Measurements from ENCODE around the gene MTHFD1L.
"Not testable (repeated sequence)": the region's sequence is repeated elsewhere in the genome, so short reads cannot be mapped to it uniquely, and the experiment has no call there.

Gene MTHFD1L

DNA sequence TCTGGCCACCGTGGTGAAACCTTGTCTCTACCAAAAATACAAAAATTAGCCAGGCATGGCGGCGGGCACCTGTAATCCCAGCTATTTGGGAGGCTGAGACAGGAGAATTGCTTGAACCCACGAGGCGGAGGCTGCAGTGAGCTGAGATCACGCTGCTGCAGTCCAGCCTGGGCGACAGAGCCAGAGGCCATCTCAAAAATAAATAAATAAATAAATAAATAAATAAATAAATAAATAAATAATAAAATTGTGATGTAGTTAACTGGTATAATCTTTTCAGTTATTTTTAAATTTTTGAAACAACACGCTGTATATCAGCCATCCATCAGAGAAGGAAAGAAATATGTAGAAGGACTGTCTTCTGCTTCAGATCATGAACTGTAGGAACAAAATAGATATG is 221.6 kb downstream of the MTHFD1L start:
- not testable (repeated sequence) for H3K4me1 ChIP-seq (ENCODE audit: control insufficient read depth, insufficient read depth, low read length); H3K36me3 ChIP-seq (ENCODE audit: control insufficient read depth, insufficient read depth, low read length); H3K9me3 ChIP-seq (ENCODE audit: control insufficient read depth, low read length); H3K27me3 ChIP-seq (ENCODE audit: control insufficient read depth, insufficient read depth, low read length, poor library complexity, severe bottlenecking); H3K4me3 ChIP-seq (ENCODE audit: insufficient read depth, low read depth, low read length); H3K27ac ChIP-seq (ENCODE audit: insufficient read depth, low read depth, low read length, poor library complexity, severe bottlenecking)
- WGBS, 2 experiments: 88 to 95% methylated on average over 6 to 7 of the region's 8 CpGs

DNA sequence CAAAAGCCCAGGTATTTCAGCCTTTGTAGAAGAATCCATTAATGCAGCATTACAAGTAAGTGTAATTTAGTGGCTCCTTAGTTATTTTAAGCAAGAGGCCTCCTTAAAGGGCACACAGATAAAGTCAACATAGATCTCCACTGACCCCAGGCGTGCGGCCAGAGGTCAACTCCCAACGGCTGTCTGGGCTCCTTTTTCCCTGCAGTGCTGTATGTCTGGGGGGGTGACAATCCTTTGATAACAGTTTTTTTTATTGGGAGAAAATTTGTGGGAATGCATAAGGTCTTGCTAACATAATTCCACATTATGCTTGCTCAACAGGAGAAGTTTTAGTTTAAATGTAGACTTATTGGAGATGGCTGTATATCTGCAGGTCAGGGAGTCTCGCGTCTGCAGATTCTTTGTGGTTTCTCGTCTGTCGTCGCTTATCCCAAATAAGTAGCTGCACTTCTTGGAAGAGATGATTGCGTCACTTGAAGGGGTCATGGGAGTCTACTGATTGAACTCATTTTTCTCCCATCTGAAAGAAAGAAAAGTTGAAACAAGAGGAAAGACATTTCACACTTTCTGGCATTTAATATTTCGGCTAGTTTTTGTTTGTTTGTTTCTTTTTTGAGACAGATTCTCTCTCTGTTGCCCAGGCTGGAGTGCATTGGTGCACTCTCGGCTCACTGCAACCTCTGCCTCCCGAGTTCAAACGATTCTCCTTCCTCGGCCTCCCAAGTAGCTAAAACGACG is 222.5 kb downstream of the MTHFD1L start:
- Histone ChIP-seq H3K4me1 (ENCODE audit: control insufficient read depth, insufficient read depth, low read length) (no peaks in the 10 kb centered on the region), H3K36me3 (ENCODE audit: control insufficient read depth, insufficient read depth, low read length) (no peaks in the 10 kb centered on the region), H3K27ac (ENCODE audit: insufficient read depth, low read depth, low read length, poor library complexity, severe bottlenecking) (no peak overlapping the region), H3K9me3 (ENCODE audit: control insufficient read depth, low read length) (no peaks in the 10 kb centered on the region), H3K4me3 (ENCODE audit: insufficient read depth, low read depth, low read length) (no peak overlapping the region), H3K27me3 (ENCODE audit: control insufficient read depth, insufficient read depth, low read length, poor library complexity, severe bottlenecking) (no peaks in the 10 kb centered on the region)
- 94% methylated on average over 16 of the region's 16 CpGs for WGBS, 2 experiments

DNA sequence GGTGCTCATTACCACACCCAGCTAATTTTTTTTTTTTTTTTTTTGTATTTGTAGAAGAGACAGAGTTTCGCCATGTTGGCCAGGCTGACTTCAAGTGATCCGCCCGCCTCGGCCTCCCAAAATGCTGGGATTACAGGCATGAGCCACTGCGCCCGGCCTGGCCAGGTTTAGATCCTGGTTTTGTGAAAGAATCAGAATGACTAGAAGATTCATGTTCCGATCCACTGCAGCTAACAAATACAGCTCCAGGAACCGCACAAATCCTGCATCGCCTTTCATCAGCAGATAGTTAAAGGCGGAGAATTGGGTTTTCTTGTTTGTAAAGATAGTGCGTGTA is 223.1 kb downstream of the MTHFD1L start:
- no peaks in the 10 kb centered on the region for H3K9me3 ChIP-seq (ENCODE audit: control insufficient read depth, low read length)
- no peaks in the 10 kb centered on the region for H3K27me3 ChIP-seq (ENCODE audit: control insufficient read depth, insufficient read depth, low read length, poor library complexity, severe bottlenecking)
- 94 to 96% methylated on average over 11 of the region's 11 CpGs for WGBS, 2 experiments
- no peaks in the 10 kb centered on the region for H3K4me1 ChIP-seq (ENCODE audit: control insufficient read depth, insufficient read depth, low read length)
- H3K36me3 ChIP-seq (ENCODE audit: control insufficient read depth, insufficient read depth, low read length): no peaks in the 10 kb centered on the region
- H3K4me3 ChIP-seq (ENCODE audit: insufficient read depth, low read depth, low read length): no peak overlapping the region
- no peak overlapping the region for H3K27ac ChIP-seq (ENCODE audit: insufficient read depth, low read depth, low read length, poor library complexity, severe bottlenecking)

DNA sequence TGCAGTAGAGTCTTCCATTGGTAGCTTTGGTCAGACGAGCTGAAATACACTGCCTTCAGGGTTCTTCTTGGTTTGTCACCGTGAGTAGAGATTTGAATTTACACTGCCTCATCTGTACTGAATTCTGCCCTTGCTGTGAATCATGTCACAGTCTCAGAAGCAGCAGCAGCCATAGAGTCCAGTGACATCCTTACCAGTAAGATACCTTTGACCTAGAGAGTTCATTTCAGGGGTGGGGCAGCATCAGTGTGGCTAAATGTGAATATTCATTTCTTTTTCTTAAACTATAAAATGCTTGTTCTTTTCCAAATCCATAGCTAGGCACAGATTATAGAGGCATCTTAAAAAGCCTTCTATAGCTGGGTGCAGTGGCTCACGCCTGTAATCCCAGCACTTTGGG is 223.5 kb downstream of the MTHFD1L start:
- Histone ChIP-seq H3K9me3 (ENCODE audit: control insufficient read depth, low read length) (no peaks in the 10 kb centered on the region), H3K36me3 (ENCODE audit: control insufficient read depth, insufficient read depth, low read length) (no peaks in the 10 kb centered on the region), H3K4me1 (ENCODE audit: control insufficient read depth, insufficient read depth, low read length) (no peaks in the 10 kb centered on the region), H3K4me3 (ENCODE audit: insufficient read depth, low read depth, low read length) (no peak overlapping the region), H3K27ac (ENCODE audit: insufficient read depth, low read depth, low read length, poor library complexity, severe bottlenecking) (no peak overlapping the region), H3K27me3 (ENCODE audit: control insufficient read depth, insufficient read depth, low read length, poor library complexity, severe bottlenecking) (no peaks in the 10 kb centered on the region)
- WGBS, 2 experiments: 87 to 94% methylated on average over 3 of the region's 3 CpGs

DNA sequence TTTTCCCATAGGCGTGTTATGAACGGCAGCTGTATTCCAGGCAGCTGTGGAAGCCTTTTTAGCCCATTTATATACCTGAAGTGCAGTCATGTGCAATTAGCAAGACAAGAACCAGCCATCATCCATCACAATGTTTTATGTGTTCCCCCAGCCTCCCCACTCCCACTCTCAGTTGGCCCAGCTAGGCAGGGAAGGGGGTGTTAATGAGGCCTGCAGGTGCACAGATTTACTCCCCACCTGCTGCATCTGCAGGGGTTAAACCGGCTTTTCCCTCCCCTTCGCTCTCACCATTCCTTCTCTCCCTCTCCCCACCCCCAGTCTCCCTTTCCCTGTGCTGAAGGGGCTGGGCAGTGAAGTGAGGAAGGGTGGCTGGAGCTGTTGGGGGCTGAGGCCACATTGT is 224.5 kb downstream of the MTHFD1L start:
- WGBS, 2 experiments: 63 to 65% methylated on average over 4 of the region's 4 CpGs
- Histone ChIP-seq H3K36me3 (ENCODE audit: control insufficient read depth, insufficient read depth, low read length) (no peaks in the 10 kb centered on the region), H3K27me3 (ENCODE audit: control insufficient read depth, insufficient read depth, low read length, poor library complexity, severe bottlenecking) (no peaks in the 10 kb centered on the region), H3K27ac (ENCODE audit: insufficient read depth, low read depth, low read length, poor library complexity, severe bottlenecking) (no peak overlapping the region), H3K9me3 (ENCODE audit: control insufficient read depth, low read length) (no peaks in the 10 kb centered on the region), H3K4me3 (ENCODE audit: insufficient read depth, low read depth, low read length) (no peak overlapping the region), H3K4me1 (ENCODE audit: control insufficient read depth, insufficient read depth, low read length) (no peaks in the 10 kb centered on the region)

DNA sequence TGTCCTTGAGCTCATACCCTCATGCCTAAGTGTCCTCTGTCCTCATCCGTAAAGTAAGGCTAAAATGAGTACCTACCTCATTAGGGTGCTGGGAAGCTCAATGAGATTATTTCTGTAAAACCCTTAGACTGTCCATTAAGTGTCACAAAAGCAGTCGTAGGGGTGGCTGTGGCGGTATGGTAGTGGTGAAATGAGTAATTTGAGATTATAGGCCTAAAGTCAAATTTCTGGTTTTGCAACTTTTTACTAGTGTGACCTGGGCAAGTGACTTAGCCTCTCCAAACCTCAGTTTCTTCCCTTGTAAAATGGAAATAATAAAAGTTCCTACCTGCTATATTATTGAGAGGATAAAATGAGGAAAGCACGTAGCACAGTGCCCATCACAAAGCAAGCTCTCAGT is 226.1 kb downstream of the MTHFD1L start:
- WGBS, 2 experiments: 96 to 98% methylated on average over 4 of the region's 4 CpGs
- no peak overlapping the region for H3K27ac ChIP-seq (ENCODE audit: insufficient read depth, low read depth, low read length, poor library complexity, severe bottlenecking)
- H3K36me3 ChIP-seq (ENCODE audit: control insufficient read depth, insufficient read depth, low read length): no peaks in the 10 kb centered on the region
- no peaks in the 10 kb centered on the region for H3K27me3 ChIP-seq (ENCODE audit: control insufficient read depth, insufficient read depth, low read length, poor library complexity, severe bottlenecking)
- H3K4me1 ChIP-seq (ENCODE audit: control insufficient read depth, insufficient read depth, low read length): no peaks in the 10 kb centered on the region
- H3K4me3 ChIP-seq (ENCODE audit: insufficient read depth, low read depth, low read length): no peak overlapping the region
- H3K9me3 ChIP-seq (ENCODE audit: control insufficient read depth, low read length): no peaks in the 10 kb centered on the region

DNA sequence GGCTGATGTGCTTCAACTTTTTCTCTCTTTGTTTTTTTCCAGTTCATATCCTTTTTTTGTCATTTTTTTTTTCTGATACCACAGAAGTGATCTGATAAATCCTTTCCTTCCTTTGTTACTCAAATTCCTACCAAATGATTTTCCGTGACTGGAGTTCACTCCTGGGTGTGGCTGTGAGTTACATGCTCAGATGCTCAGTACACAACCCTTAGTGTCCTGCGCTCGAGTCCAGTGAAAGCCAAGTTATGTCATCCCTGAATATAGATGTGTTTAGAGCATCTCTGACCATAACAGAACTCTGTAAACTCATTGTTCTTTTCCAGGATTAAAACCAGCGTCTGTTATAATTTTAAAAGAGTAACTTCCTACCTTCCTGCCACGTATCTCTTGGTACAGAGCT is 227.1 kb downstream of the MTHFD1L start:
- Histone ChIP-seq H3K4me1 (ENCODE audit: control insufficient read depth, insufficient read depth, low read length) (no peaks in the 10 kb centered on the region), H3K4me3 (ENCODE audit: insufficient read depth, low read depth, low read length) (no peak overlapping the region), H3K9me3 (ENCODE audit: control insufficient read depth, low read length) (no peaks in the 10 kb centered on the region), H3K27me3 (ENCODE audit: control insufficient read depth, insufficient read depth, low read length, poor library complexity, severe bottlenecking) (no peaks in the 10 kb centered on the region), H3K36me3 (ENCODE audit: control insufficient read depth, insufficient read depth, low read length) (no peaks in the 10 kb centered on the region), H3K27ac (ENCODE audit: insufficient read depth, low read depth, low read length, poor library complexity, severe bottlenecking) (no peak overlapping the region)
- 84 to 88% methylated on average over 5 of the region's 5 CpGs for WGBS, 2 experiments

DNA sequence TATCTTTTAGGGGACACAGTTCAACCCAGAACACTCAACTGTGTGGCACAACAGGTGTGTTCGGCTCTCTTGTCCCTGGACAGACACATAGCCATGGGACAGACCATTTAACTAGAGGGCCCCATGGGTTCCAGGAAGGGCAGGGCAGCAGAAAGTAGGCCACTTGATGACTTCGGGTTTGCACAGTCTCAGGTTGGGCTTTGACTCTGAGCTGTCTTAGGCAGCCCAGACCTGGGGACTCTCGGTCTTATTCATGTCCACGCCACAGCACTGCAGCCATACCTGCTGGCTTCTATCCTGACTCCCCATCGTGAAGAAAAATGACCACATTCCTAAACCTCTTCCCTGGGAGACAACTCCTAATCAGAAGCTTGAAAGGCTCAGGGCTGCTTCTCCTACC is 228.2 kb downstream of the MTHFD1L start:
- Histone ChIP-seq H3K27me3 (ENCODE audit: control insufficient read depth, insufficient read depth, low read length, poor library complexity, severe bottlenecking) (no peaks in the 10 kb centered on the region), H3K4me3 (ENCODE audit: insufficient read depth, low read depth, low read length) (no peak overlapping the region), H3K4me1 (ENCODE audit: control insufficient read depth, insufficient read depth, low read length) (no peaks in the 10 kb centered on the region), H3K36me3 (ENCODE audit: control insufficient read depth, insufficient read depth, low read length) (no peaks in the 10 kb centered on the region), H3K27ac (ENCODE audit: insufficient read depth, low read depth, low read length, poor library complexity, severe bottlenecking) (no peak overlapping the region), H3K9me3 (ENCODE audit: control insufficient read depth, low read length) (no peaks in the 10 kb centered on the region)
- WGBS, 2 experiments: 86% methylated on average over 5 of the region's 5 CpGs

DNA sequence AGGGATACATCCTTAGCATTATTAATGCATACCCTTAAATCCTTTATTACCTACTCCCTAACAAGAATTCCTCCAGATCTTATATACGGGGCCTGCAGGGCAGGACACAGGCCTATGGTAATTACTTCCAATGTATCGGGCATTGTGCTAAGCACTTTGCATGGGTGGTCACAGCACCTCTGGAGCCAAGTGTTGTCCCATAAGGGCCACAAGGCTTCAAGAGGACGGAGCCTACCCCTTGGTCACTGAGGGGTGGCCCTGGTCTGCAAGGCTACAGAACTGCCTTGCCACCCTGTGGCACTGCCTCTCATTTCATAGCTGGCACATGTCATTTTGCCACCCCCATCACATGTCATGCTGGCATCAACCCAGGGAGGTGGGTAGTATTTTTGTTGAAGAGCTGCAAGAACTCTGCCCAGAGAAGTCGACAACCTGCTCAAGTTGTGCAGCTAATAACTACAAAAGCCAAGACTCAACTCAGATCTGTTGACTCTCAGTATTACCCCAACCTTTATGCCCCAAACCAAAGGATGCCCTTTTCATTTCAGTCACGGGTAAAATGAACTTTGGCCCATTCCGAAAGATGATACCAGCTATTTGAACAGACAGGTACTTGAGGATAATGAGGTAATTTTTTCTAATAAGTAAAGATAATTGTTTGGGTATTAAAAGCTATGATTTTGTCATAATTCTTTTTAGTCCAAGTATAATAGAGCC is 230.2 kb downstream of the MTHFD1L start:
- no peaks in the 10 kb centered on the region for H3K9me3 ChIP-seq (ENCODE audit: control insufficient read depth, low read length)
- no peaks in the 10 kb centered on the region for H3K36me3 ChIP-seq (ENCODE audit: control insufficient read depth, insufficient read depth, low read length)
- H3K27me3 ChIP-seq (ENCODE audit: control insufficient read depth, insufficient read depth, low read length, poor library complexity, severe bottlenecking): no peaks in the 10 kb centered on the region
- no peak overlapping the region for H3K27ac ChIP-seq (ENCODE audit: insufficient read depth, low read depth, low read length, poor library complexity, severe bottlenecking)
- no peaks in the 10 kb centered on the region for H3K4me1 ChIP-seq (ENCODE audit: control insufficient read depth, insufficient read depth, low read length)
- WGBS, 2 experiments: 93 to 97% methylated on average over 6 of the region's 6 CpGs
- no peak overlapping the region for H3K4me3 ChIP-seq (ENCODE audit: insufficient read depth, low read depth, low read length)

DNA sequence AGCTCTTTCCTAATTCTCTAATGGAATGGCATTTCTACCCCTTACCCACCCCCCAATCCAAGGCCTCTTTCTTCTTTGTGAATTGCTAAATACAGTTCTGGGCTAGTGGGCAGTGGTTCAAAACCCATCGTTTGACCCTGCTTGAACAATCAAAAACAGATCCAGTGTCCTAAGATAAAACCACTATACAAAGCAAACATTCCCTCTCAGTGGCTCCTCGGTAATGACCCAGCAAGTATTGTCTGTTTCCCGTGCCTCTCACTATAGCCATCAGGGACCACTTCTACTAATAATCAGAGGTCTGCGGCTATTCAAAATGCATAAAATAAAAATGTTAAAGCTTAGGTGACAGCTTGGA is 230.7 kb downstream of the MTHFD1L start:
- Histone ChIP-seq H3K4me3 (ENCODE audit: insufficient read depth, low read depth, low read length) (no peak overlapping the region), H3K4me1 (ENCODE audit: control insufficient read depth, insufficient read depth, low read length) (no peaks in the 10 kb centered on the region), H3K27me3 (ENCODE audit: control insufficient read depth, insufficient read depth, low read length, poor library complexity, severe bottlenecking) (no peaks in the 10 kb centered on the region), H3K36me3 (ENCODE audit: control insufficient read depth, insufficient read depth, low read length) (no peaks in the 10 kb centered on the region), H3K27ac (ENCODE audit: insufficient read depth, low read depth, low read length, poor library complexity, severe bottlenecking) (no peak overlapping the region), H3K9me3 (ENCODE audit: control insufficient read depth, low read length) (no peaks in the 10 kb centered on the region)
- WGBS, 2 experiments: 88 to 94% methylated on average over 4 of the region's 4 CpGs

All from ectodermal cell (in vitro differentiated cells).